ENCODE data around the gene C1QA.

Gene C1QA

GRCh38 chr1:22677931-22678896 is 41.8 kb downstream of the C1QA start:
- no peak for DNase-seq

- DNase-seq: no peak
Observed at GRCh38 chr1:22680726-22681125, 44.3 kb downstream of the C1QA start.

- no peak for DNase-seq
Observed at GRCh38 chr1:22681556-22682276, 45.3 kb downstream of the C1QA start.

DNA sequence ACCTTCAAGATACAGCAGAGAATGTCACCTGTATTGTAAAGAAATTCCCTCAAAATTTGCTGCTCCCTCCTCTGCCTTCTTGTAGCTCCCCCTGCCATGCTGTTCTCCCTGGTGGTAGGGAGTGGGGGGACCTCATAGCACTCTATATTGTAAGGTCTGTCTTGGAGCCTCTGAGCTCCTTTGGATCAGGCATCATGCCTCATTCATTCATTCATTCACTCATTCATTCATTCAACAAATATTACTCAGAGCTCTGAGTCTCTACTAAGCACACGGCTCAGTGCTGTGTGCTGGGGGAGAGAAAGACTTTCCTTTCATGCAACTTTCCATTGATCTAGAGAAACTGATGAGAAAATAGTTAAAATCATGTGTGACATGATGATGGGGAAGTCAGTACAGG is 47.1 kb downstream of the C1QA start:
- no peak for DNase-seq

- DNase-seq: peak; percentile 64
Observed at GRCh38 chr1:22685591-22686059, 49.2 kb downstream of the C1QA start.

GRCh38 chr1:22687191-22687590 is 50.8 kb downstream of the C1QA start:
- no peak for DNase-seq

- no peak for DNase-seq
Observed at GRCh38 chr1:22688466-22688865, 52.0 kb downstream of the C1QA start.
